ENCODE data around the gene ATE1. TPM values are rescaled to one million over a fixed set of nuclear protein-coding genes. Genes with fewer than 3 reads are reported as not detected.

ATE1 gene
- total and polyA plus RNA-seq, 10 of the 15 experiments (the other 5 are each of a cell fraction or from before 2014, with no cell fraction given), result 4.3 to 22.7 (median 15.9) TPM

- TF ChIP-seq HSF1 (IDR thresholded peaks at IDR 0.05; ENCODE audit: low read depth, low read length) (no peak), JUND (IDR thresholded peaks at IDR 0.05; ENCODE audit: low read depth, low read length) (no peak), NFYA (IDR thresholded peaks at IDR 0.05; ENCODE audit: borderline replicate concordance, low read depth, low read length) (no peak)
These were observed 236.9 kb downstream of the ATE1 start (continued) for GRCh38 chr10:121690970-121691369.

Small RNAs within 50 kb of the gene (small RNA-seq; reads per million reads assigned to genes)
- gene RF00019, result not detected
- gene RF02219, result not detected

Other genes starting within 250 kb of the ATE1 start
- gene NSMCE4A, start 47.2 kb upstream of the ATE1 start, total RNA-seq (2014; rRNA removed), result 78.0 and 78.4 TPM in 2 replicates
- gene NSMCE4A, start 47.2 kb upstream of the ATE1 start, total RNA-seq (2014; rRNA removed; fragmentation: Illumina TruSeq; extraction: Trizol), result 64.5 and 65.9 TPM in 2 replicates
- gene NSMCE4A, start 47.2 kb upstream of the ATE1 start, total RNA-seq (2021), result 55.0 and 58.8 TPM in 2 replicates
- gene NSMCE4A, start 47.2 kb upstream of the ATE1 start, polyA plus RNA-seq (2011; rRNA removed), result 85.3 and 139 TPM in 2 replicates
- 73.7 and 92.2 TPM in 2 replicates for gene NSMCE4A, start 47.2 kb upstream of the ATE1 start, polyA plus RNA-seq (2014; fragmentation: Illumina TruSeq; extraction: Trizol)
- gene NSMCE4A, start 47.2 kb upstream of the ATE1 start, polyA plus RNA-seq (2014; fragmentation: Nextera tagmentation; extraction: Ambion mirVana), result 10 to 100 TPM; 14.2 to 33.3 TPM
- 87.8 and 94.3 TPM in 2 replicates for gene NSMCE4A, start 47.2 kb upstream of the ATE1 start, polyA plus RNA-seq (2014; rRNA removed)
- gene NSMCE4A, start 47.2 kb upstream of the ATE1 start, polyA plus RNA-seq (2016; fragmentation: Nextera tagmentation; extraction: Ambion mirVana), result 100 to 1,000 TPM in 1 of 2 experiments, 10 to 100 TPM in 1; 83.1 to 105 TPM
- gene TACC2, start 61.1 kb upstream of the ATE1 start, total RNA-seq (2014; rRNA removed), result not detected in 2 replicates
- gene TACC2, start 61.1 kb upstream of the ATE1 start, total RNA-seq (2014; rRNA removed; fragmentation: Illumina TruSeq; extraction: Trizol), result not detected in 2 replicates
- 0.21 and 0.64 TPM in 2 replicates for gene TACC2, start 61.1 kb upstream of the ATE1 start, total RNA-seq (2021)
- 0.11 and 0.14 TPM in 2 replicates for gene TACC2, start 61.1 kb upstream of the ATE1 start, polyA plus RNA-seq (2011; rRNA removed)
- 0.07 TPM in 1 of 2 replicates, not detected in the other for gene TACC2, start 61.1 kb upstream of the ATE1 start, polyA plus RNA-seq (2014; fragmentation: Illumina TruSeq; extraction: Trizol)
- gene TACC2, start 61.1 kb upstream of the ATE1 start, polyA plus RNA-seq (2014; fragmentation: Nextera tagmentation; extraction: Ambion mirVana), result not detected
- gene TACC2, start 61.1 kb upstream of the ATE1 start, polyA plus RNA-seq (2014; rRNA removed), result 0.03 and 0.13 TPM in 2 replicates
- gene TACC2, start 61.1 kb upstream of the ATE1 start, polyA plus RNA-seq (2016; fragmentation: Nextera tagmentation; extraction: Ambion mirVana), result under 1 TPM in 1 of 2 experiments, not detected in 1; 0.20 TPM

All from GM12878 (cell line).